Lung microvascular endothelial cell (primary cell): ENCODE data around the gene ELF2. TPM values are rescaled to one million over a fixed set of nuclear protein-coding genes. Genes with fewer than 3 reads are reported as not detected.
A peak's percentile ranks its signal among the peaks of the same experiment; 100 is the strongest.
"Not testable (repeated sequence)": the region's sequence is repeated elsewhere in the genome, so short reads cannot be mapped to it uniquely, and the experiment has no call there.

Experiments
- DNase-seq, 2 donors: peaks; one replicate each; pipeline versions ENCODE4 v3.0.0 to v3.0.0-alpha.2; 2010; ENCODE audit warnings: low read depth in 2 of 2
- total RNA-seq: library from RNA; depleted of rRNA; stranded (reverse); fragments of >200 nt; gene quantifications from 2 replicates; pipeline ENCODE4 v1.2.1, GENCODE V29; 2014

Gene ELF2
- total RNA-seq, 1 donor from 2014 or later: 45.0 TPM

DNA sequence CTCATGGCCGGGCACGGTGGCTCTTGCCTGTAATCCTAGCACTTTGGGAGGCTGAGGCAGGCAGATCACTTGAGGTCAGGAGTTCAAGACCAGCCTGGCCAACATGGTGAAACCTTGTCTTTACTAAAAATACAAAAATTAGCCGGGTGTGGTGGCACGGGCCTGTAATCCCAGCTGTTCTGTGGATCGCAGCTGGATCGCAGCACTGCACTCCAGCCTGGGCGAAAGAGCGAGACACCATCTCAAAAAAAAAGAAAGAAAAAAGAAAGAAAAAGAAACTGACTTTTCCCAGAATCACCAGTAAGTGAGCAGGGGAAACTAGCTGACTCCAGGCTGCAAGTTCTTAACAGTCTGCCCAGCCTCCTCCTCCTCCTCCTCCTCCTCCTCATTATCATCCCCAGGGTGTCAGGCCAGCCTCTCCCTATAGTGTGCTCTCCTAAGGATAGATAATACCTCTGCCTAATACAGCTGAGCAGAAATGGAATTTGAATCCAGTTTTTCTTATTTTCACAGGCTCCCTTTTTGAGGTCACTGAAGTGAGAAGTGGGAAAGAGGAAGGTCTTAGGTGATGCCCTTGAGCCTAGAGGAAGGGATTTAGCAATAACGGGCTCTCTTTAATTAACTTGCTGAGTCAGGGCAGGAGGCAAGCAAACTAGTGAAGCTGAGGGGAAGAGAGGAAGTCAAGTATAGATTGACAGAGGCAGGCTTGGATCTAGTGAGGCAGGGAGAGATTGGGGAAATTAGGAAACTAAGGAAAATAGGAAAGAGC, 11.8 kb upstream of the ELF2 start:
- DNase-seq: no peak

DNA sequence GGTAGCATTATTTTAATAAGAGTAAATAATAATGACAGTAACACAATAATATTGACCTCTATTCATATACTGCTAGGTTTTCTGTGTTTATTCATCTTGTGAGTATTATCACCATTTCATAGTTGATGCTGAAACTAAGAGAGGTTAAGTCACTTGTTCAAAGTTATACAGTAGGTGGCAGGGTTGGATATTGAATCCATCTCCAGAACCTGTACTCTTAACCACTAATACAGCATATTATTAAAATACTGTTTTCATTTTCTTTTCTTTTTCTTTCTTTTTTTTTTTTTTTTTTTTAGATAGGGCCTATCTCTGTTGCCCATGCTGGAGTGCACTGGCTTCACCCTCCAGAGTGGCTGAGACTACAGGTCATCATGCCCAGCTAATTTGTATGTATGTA, 7.1 kb upstream of the ELF2 start:
- peak; percentile 38 to 58 for DNase-seq

DNA sequence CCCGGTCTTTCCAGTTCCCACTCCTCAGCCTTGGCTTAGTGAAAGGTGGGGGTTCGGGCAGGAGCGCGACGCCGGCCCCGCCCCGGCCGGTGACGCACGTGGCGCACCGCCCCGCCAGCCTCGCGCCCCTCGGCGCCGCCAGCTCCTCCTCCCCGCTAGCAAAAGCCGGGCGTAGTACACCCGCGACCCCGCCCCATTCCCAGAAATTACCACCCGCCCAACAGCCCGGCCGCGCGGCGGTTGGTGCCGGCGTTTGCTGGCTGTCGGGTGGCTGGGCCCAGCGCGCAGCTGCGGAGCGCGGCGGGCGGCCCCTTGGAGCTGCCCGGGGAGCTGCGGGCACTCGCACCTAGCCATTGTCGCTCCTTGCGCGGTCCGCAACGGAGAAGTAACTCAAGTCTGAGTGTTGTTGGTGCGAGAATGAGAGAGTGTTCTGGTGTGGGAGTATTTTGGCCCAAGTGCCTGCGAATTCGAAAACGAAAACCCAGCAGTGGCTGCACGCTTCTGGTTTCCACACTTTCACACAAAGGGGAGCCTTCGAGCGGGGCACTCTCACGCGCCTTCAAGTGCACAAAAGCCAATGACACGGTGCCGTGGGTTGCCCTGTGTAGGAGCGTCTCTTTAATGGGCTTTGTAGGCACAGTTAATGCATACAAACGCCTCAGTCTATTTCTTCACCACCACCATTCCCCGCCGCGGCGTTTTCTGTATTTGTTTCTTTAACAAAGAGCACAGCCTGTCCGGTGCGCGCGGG, 1.0 kb upstream of the ELF2 start:
- DNase-seq: peak; percentile 96 to 97

DNA sequence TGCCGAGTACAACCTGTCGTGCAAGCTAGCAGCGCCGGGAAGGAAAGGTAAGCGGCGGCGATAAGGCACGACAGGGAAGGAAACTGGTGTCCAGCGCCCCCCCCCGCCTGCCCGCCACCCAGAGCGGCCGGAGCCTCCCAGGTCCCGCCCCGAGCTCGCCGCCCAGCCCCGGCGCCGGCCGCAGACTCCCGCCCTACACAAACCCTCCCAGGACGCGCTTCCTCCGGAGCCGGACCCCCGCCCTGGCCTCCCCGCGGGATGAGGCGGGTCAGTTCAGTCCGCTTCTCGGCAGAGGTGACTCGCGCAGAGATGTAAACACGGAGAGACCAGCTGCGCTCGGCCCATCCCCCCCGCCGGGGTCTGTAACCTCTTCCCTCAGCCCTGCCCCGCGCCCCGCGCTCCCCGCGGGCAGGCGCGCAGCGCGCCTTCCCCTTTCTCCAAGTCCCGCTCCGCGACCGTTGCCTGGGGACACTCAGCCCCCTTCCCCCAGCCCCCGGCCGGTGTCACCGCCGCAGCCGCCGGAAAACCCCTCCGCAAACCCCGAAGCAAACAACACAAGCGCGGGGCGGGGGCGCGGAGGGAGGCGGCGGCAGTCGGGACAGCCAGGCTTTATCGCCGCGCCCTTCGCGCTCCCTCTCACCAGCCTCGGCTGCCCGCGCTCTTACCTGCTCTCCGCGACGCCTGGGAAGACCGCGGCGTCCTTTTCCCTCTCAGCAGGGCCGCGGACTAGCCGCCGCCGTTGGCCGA, 543 bp downstream of the ELF2 start:
- peak; percentile 84 to 88 for DNase-seq

DNA sequence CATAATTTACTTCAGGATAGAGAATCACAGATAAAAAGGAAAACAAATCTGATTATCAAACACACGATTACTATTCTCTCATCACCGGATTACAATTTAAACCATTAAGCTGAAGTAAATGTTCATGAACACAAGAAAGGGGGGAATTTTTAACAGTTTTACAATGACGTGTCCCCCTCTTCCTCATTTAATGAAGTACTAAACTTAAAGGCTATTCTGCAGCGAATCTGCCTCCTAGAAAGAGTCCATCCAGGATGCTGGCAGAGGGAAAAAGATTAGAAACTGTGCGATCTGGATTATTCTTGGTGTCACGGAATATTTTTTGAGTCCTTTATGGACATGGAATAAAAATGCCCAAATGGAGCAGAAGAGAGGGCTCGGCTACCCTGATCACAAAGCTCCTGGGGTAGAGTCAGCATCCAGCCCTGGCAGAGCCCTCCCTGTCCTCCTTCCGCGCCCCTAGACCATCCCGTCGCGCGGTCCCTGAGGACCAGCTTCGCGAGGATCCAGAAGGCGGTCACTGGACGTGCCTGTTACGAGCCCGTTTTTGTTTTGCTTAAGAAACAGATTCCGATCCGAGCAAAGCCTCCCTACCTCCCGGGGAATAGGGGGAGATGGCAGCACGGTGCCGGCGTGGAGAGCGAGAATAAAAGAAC, 1.2 kb downstream of the ELF2 start:
- DNase-seq: no peak

DNA sequence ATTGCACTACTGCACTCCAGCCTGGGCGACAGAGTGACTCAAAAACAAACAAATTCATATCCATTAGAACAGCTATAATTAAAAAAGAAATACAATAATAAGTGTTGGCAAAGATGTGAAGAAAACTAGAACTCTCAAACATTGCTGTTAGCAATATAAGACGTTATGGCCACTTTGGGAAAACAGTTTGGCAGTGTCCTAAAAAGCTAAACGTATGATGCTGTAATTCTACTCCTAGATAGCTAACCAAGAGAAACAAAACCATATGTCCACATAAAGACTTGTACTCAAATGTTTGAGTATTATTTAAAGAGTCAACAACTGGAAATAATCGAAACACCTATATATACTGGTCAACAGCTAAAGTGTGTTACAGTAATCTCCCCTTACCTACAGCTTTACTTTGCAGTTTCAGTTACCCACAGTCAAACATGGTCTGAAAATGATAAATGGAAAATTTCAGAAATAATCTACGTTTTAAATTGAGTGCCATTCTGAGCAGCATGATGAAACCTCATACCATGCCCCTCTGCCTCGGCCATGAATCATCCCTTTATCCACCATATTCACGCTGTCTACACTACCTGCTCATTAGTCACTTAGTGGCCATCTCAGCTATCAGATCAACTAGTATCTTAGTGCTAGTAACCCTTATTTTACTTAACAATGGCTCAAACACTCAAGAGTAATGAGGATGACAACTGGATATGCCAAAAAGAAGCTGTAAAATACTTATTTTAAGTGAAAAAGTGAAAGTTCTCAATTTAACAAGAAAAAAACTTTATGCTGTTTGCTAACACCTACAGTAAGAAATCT, 4.9 kb downstream of the ELF2 start:
- peak in 1 of 2 donors; percentile 23 for DNase-seq

DNA sequence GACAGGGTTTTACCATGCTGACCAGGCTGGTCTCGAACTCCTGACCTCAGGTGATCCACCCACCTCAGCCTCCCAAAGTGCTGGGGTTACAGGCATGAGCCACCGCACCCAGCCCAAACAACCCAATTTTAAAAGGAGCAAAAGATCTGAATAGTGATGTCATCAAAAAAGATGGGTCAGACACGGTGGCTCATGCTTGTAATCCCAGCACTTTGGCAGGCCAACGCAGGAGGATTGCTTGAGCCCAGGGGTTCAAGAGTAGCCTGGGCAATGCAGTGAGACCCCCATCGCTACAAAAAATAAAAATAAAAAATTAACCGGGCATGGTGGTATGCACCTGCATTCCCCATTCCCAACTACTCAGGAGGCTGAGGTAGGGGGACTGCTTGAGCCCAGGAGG, 6.1 kb downstream of the ELF2 start:
- no peak for DNase-seq

DNA sequence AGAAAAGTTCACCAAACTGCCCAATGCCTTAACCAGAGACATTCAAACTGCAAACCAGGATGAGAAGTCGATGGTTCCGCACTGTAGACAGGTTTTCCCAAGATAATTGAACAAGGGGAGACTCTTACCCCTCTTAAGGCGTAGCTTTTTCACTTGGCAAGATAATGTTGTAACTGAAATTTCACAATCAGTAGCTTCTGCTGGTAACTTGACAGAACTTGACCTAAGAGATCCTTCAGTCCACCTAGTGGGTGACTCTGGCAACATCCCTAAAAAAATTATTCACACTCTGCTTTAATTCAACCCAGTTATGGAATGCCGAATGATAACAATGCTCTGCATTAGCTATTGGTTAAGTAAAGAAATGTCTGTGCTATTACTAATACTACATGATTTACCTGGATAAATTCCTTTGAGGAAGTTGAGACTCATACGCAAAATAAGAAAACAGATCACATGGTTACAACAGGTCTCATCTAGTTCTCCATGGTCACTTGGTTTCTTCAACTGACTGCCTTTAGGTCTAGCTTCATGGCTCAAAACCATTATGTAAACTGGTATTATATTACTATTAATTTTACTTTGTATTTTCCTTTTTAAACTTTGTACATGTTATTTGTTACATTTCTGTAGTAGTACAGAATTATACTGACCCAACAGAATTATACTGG, 9.1 kb downstream of the ELF2 start:
- DNase-seq: peak; percentile 43 to 49

DNA sequence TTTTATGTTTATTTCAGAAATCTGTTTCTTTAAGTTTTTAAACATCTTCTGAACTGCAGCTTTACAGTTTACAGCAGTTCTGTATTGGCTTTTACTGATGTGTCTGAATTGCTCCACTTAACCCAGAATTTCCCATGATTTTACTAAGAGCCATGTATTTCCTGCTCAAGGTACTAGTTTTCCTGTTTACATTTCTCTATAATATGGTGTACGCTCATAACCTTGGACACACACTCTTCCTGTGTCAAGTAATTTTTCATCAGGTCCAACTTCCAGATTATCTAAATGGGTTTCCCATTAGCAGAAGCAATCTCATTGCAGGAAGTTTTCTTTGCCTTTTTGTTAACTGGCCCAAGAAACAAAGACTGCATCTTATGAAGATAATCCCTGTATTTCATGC, 12.3 kb downstream of the ELF2 start:
- peak; percentile 44 to 65 for DNase-seq

DNA sequence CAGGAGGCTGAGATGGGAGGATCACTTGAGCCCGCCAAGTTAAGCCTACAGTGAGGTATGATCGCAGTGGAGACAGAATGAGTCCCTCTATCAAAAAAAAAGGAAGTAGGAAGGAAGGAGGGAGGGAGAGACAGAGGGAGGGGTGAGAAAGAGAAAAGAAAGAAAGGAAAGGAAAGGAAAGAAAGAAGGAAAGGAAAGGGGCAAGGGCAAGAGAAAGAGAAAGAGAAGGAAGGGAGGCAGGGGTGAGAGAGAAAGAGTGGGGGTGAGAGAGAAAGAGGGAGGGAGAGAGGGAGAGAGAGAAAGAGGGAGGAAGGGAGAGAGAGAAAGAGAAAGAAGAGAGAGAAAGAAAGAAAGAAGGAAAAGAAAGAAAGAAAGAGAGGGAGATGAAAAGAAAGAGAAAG, 13.2 kb downstream of the ELF2 start:
- no peak for DNase-seq

DNA sequence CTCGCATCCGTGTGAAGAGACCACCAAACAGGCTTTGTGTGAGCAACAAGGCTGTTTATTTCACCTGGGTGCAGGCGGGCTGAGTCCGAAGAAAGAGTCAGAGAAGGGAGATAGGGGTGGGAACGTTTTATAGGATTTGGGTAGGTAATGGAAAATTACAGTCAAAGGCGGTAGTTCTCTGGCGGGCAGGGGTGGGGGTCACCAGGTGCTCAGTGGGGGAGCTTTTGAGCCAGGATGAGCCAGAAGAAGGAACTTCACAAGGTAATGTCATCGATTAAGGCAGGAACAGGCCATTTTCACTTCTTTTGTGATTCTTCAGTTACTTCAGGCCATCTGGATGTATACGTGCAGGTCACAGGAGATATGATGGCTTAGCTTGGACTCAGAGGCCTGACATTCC, 19.0 kb downstream of the ELF2 start:
- DNase-seq: not testable (repeated sequence)

DNA sequence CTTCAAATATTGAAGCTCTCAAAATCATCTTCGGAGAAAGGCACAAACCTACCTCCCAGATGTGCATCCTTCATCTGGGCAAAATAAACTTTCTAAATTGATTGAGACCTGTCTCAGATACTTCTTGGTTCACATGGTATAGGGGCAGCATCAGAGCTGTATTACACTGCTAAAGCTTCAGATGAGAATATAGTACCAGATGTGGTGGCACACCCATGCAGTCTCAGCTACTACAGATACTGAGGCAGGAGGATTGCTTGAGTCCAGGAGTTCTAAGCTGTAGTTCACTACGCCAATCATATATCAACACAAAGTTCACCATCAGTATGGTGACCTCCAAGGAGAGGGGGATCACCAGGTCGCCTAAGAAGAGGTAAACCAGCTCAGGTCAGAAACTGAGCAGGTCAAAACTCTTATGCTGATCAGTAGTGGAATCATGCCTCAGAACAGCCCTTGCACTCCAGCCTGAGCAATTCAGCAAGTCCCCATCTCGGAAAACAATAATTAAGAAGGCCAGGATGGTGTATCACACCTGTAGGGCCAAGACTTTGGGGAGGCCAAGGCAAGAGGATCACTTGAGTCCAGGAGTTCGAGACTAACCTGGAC, 22.0 kb downstream of the ELF2 start:
- no peak for DNase-seq

DNA sequence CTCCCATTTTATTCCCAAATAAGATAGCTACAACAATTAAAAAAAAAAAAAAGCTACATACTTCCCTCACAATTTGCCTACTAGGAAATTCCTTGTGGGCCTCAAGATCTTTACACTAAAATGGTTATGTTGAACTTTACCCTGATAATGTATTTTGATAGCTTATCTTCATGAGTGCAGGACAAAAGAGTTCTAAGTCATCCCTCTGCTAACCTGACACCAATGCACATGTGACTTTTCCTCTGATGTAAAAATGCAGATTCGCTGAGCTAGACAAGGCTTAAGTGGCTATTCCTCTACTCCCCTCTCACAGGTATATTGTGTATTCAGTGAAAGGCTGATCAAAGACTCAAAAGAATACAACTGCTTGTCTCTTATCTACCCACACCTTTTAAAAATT, 22.5 kb downstream of the ELF2 start:
- no peak for DNase-seq

DNA sequence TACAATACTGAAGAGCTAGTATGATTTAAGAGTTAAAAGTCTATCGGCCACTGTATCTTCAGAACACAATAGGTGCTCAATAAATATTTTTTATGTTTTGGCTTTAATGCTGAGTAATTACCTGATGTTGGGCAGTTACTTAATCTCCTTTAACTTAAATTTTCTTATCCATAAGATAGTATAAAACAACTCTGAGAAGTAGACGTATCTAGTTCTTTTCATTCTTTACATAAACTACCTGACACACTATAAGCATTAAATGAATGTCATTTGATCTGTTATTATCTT, 22.9 kb downstream of the ELF2 start:
- no peak for DNase-seq

DNA sequence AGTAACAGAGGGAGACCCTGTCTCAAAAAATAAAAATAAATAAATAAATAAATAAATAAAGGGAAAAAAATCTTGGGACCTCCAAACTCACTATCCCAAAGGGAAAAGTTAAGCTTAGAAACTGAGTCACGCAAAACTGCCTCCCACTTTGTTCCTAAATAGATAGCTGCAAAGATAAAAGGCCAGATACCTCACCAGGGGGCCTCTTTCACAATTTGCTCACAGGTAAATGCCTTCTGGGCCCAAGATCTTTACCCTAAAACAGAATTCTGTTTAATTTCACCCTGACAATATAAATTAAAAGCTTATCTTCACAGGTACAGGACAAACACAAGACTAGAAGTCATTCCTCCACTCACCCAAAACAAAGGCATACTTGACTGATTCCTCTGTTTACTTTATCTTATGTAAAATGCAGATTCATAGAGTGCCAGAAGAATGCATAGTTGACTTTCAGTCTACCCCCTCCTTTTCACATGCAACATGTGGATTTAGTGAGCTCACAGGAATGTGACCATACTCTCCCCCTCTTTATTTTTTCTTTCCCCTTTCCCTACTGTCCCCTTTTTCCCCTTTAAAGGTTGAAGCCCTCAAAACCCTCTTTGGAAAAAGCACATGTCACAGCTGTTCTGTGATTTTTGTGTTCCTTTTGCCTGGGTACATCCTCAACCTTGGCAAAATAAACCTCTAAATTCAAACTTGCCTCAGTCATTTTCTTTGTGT, 23.4 kb downstream of the ELF2 start:
- no peak for DNase-seq

DNA sequence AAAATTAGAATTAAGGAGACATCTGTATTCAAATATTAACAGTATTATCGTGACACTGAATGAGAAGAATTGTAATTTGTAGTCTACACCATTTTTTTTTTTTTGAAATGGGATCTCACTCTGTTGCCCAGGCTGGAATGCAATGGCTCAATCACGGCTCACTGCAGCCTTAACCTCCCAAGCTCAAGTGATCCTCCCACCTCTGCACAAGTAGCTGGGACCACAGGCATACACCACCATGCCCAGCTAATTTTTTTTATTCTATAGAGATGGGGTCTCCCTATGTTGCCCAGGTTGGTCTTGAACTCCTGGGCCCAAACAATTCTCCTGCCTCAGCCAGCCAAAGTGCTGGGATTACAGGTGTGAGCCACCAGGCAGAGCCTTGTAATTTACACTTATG, 24.8 kb downstream of the ELF2 start:
- no peak for DNase-seq

DNA sequence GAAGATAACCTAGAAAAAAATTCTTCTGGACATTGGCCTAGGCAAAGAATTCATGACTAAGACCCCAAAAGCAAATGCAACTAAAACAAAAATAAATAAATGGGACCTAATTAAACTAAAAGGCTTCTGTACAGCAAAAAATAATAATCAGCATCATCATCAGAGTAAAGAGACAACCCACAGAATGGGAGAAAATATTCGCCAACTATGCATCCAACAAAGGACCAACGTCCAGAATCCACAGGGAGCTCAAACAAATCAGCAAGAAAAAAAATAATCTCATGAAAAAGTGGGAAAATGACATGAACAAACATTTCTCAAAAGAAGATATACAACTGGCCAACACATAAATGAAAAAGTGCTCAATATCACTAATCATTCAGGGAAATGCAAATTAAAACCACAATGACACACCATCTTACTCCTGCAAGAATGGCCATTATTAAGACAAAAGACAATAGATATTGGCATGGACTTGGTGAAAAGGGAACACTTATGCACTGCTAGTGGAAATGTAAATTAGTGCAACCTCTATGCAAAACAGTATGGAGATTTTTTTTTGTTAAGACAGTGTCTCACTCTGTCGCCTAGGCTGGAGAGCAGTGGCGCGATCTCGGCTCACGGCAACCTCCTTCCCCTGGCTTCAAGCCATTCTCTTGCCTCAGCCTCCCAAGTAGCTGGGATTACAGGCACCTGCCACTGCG, 29.9 kb downstream of the ELF2 start:
- no peak for DNase-seq

DNA sequence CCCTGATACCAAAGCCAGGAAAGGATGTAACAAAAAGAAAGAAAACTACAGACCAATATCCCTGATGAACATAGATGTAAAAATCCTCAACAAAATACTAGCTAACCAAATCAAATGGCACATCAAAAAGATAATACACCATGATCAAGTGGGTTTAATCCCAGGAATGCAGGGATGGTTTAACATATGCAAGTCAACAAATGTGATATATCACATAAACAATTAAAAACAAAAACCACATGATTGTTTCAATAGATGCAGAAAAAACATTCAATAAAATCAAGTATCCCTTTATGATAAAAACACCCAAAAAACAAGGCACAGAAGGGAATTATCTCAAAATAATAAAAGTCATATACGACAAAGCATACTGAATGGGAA, 31.5 kb downstream of the ELF2 start:
- no peak for DNase-seq
